ENCODE measurements around the gene SRGAP3.

DNA sequence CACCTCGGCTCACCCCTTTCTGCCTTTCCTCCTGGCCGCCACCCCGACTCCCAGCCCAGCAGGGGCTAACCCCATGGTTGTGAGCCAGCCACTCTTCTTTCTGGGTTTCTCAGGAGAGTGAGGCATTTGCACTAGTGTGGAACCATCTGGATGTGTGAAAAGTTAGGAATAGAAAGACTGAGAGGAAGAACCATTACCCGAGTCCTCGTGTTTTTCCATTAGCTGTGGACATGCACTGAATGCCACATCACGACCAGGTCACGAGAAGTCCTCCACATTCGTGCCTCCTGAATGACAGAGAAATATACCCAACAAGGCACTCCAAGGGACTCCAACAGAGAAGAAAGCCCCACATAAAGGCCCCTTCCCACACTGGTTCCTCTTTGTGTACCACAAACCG, 268.1 kb downstream of the SRGAP3 start:
- TF ChIP-seq, protein P1, sequence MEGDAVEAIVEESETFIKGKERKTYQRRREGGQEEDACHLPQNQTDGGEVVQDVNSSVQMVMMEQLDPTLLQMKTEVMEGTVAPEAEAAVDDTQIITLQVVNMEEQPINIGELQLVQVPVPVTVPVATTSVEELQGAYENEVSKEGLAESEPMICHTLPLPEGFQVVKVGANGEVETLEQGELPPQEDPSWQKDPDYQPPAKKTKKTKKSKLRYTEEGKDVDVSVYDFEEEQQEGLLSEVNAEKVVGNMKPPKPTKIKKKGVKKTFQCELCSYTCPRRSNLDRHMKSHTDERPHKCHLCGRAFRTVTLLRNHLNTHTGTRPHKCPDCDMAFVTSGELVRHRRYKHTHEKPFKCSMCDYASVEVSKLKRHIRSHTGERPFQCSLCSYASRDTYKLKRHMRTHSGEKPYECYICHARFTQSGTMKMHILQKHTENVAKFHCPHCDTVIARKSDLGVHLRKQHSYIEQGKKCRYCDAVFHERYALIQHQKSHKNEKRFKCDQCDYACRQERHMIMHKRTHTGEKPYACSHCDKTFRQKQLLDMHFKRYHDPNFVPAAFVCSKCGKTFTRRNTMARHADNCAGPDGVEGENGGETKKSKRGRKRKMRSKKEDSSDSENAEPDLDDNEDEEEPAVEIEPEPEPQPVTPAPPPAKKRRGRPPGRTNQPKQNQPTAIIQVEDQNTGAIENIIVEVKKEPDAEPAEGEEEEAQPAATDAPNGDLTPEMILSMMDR (IDR thresholded peaks at IDR 0.05) = no peak
- TF ChIP-seq POLR2A (IDR thresholded peaks at IDR 0.05) = no peak
